ENCODE measurements around the gene AIFM3.

GRCh38 chr22:21028277-21029251 is 61.5 kb downstream of the AIFM3 start:
- TF ChIP-seq, protein P1, sequence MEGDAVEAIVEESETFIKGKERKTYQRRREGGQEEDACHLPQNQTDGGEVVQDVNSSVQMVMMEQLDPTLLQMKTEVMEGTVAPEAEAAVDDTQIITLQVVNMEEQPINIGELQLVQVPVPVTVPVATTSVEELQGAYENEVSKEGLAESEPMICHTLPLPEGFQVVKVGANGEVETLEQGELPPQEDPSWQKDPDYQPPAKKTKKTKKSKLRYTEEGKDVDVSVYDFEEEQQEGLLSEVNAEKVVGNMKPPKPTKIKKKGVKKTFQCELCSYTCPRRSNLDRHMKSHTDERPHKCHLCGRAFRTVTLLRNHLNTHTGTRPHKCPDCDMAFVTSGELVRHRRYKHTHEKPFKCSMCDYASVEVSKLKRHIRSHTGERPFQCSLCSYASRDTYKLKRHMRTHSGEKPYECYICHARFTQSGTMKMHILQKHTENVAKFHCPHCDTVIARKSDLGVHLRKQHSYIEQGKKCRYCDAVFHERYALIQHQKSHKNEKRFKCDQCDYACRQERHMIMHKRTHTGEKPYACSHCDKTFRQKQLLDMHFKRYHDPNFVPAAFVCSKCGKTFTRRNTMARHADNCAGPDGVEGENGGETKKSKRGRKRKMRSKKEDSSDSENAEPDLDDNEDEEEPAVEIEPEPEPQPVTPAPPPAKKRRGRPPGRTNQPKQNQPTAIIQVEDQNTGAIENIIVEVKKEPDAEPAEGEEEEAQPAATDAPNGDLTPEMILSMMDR (IDR thresholded peaks at IDR 0.05; ENCODE audit: extremely low read depth in 1 of 2, insufficient read depth in 1 of 2, low read depth in 1 of 2, low read length in 2 of 2): no peak
- TF ChIP-seq POLR2A (IDR thresholded peaks at IDR 0.05; ENCODE audit: low read depth, low read length): no peak
- no peak for TF ChIP-seq EZH2 (IDR thresholded peaks at IDR 0.05; ENCODE audit: borderline replicate concordance, low read depth, low read length, severe bottlenecking)
- no peak for TF ChIP-seq POLR2AphosphoS5 (IDR thresholded peaks at IDR 0.05; ENCODE audit: insufficient read depth, low read depth, low read length)
- TF ChIP-seq MYC (IDR thresholded peaks at IDR 0.05; ENCODE audit: low read depth, low read length): no peak

All from endothelial cell of umbilical vein (primary cell).